Measurements from ENCODE around the gene RFLNA. TPM values are rescaled to one million over a fixed set of nuclear protein-coding genes. Genes with fewer than 3 reads are reported as not detected.

The RFLNA gene
- total RNA-seq, 1 experiment from 2014 or later, result 10.6 TPM

DNA sequence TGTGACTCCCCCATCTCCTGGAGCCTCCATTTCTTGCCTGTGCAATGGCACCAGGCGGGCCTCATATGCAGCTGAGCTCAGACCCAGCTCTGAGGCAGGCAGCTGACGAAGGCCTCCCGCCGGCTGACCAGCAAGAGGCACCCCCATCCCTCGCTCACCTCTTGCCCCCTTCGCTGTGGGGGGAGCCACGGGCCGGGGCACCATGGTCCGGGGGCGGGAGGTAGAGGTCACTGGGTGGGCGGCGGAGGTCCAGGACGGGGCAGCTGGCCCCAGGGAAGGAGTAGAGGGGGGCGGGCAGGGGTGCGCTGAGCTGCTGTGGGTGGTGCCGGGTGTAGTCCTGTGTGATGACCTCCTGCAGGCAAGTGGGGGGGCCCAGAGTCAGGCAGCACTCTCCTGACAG is 39.4 kb downstream of the RFLNA start:
- Histone ChIP-seq H2BK20ac (ENCODE audit: low read depth, low read length, poor library complexity, severe bottlenecking) (no peak overlapping the region), H3K56ac (ENCODE audit: insufficient read length, low read depth, low read length) (no peak overlapping the region), H3K79me2 (ENCODE audit: insufficient read depth, low read length) (no peaks in the 10 kb centered on the region), H3K4me1 (ENCODE audit: insufficient read depth, low read length) (no peaks in the 10 kb centered on the region), H3K9ac (ENCODE audit: extremely low read depth, insufficient read length, low read length) (no peak overlapping the region), H2BK15ac (ENCODE audit: low read depth, low read length) (no peak overlapping the region), H2BK5ac (ENCODE audit: insufficient read length, low read length) (no peak overlapping the region), H3K23me2 (ENCODE audit: insufficient read length, low read depth, low read length, poor library complexity, severe bottlenecking) (no peaks in the 10 kb centered on the region), H4K20me1 (ENCODE audit: control insufficient read depth, insufficient read depth, insufficient read length) (no peaks in the 10 kb centered on the region), H3K9me3 (ENCODE audit: control insufficient read depth, low read depth, low read length) (no peaks in the 10 kb centered on the region), H4K8ac (replicated peaks; ENCODE audit: insufficient read length, low read depth, low read length) (no peak overlapping the region), H2BK120ac (ENCODE audit: low read depth, low read length, poor library complexity, severe bottlenecking) (no peak overlapping the region), H3K79me1 (ENCODE audit: insufficient read depth, low read depth, low read length, poor library complexity, severe bottlenecking) (no peaks in the 10 kb centered on the region), H4K5ac (ENCODE audit: insufficient read length, low read depth, low read length) (no peak overlapping the region), H2AK5ac (ENCODE audit: insufficient read length, low read length) (no peak overlapping the region), H3K4me2 (ENCODE audit: insufficient read depth, insufficient read length, low read length) (no peak overlapping the region), H3K27ac (ENCODE audit: insufficient read length, low read depth, low read length) (no peak overlapping the region), H3K14ac (ENCODE audit: insufficient read depth, low read length) (no peak overlapping the region), H3T11ph (ENCODE audit: low read length) (no peak overlapping the region), H3K23ac (ENCODE audit: insufficient read length, low read depth, low read length) (no peak overlapping the region), H3K4ac (ENCODE audit: low read depth, low read length) (no peak overlapping the region), H3K27me3 (ENCODE audit: insufficient read depth, low read length) (no peaks in the 10 kb centered on the region), H4K91ac (ENCODE audit: insufficient read length, low read depth, low read length) (no peak overlapping the region), H2AFZ (ENCODE audit: low read length) (no peak overlapping the region), H3K18ac (ENCODE audit: insufficient read length, low read depth, low read length) (no peak overlapping the region), H2BK12ac (ENCODE audit: insufficient read length, low read depth, low read length) (no peak overlapping the region)
- no peak for DNase-seq
- Mint-ChIP-seq H3K36me3 (ENCODE audit: insufficient read depth in 1 of 3, low read depth in 3 of 3) (peaks cover 17 to 69% (median 67%) of the 10 kb centered on the region in 3 experiments), H3K27ac (no peak overlapping the region), H3K27me3 (ENCODE audit: low read depth) (peaks cover 2% of the 10 kb centered on the region; the same call in 1 of the 2 replicates), H3K9me3 (no peaks in the 10 kb centered on the region), H3K4me1 (no peaks in the 10 kb centered on the region), H3K4me3 (no peak overlapping the region)
- no CpG with 5 or more reads among the region's 16 CpGs for WGBS (ENCODE audit: extremely low coverage, insufficient read length, low lambda C conversion rate)
- TF ChIP-seq, protein P1, sequence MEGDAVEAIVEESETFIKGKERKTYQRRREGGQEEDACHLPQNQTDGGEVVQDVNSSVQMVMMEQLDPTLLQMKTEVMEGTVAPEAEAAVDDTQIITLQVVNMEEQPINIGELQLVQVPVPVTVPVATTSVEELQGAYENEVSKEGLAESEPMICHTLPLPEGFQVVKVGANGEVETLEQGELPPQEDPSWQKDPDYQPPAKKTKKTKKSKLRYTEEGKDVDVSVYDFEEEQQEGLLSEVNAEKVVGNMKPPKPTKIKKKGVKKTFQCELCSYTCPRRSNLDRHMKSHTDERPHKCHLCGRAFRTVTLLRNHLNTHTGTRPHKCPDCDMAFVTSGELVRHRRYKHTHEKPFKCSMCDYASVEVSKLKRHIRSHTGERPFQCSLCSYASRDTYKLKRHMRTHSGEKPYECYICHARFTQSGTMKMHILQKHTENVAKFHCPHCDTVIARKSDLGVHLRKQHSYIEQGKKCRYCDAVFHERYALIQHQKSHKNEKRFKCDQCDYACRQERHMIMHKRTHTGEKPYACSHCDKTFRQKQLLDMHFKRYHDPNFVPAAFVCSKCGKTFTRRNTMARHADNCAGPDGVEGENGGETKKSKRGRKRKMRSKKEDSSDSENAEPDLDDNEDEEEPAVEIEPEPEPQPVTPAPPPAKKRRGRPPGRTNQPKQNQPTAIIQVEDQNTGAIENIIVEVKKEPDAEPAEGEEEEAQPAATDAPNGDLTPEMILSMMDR (conservative IDR thresholded peaks at IDR 0.05), result no peak
